ENCODE results near the gene ZNF521. TPM values are rescaled to one million over a fixed set of nuclear protein-coding genes. Genes with fewer than 3 reads are reported as not detected.
A peak's percentile ranks its signal among the peaks of the same experiment; 100 is the strongest.

The ZNF521 gene
- total and polyA plus RNA-seq, 8 donors, result 0.80 to 290 (median 11.1) TPM

- DNase-seq, result peak in 1 of 2 donors; percentile 53
- H3K4me3 ChIP-seq, result no peak overlapping the region
- intact Hi-C loops (cut with DNase I; ENCODE audit: low total_unique reads), result no loop called here
- peaks cover 0 to 6% (median 2%) of the 10 kb centered on the region in 4 donors for H3K4me1 ChIP-seq
- H3K27ac ChIP-seq, result no peak overlapping the region
- TF ChIP-seq POLR2A (IDR thresholded peaks at IDR 0.05) (no peak), POLR2AphosphoS5 (IDR thresholded peaks at IDR 0.05) (no peak), EP300 (IDR thresholded peaks at IDR 0.05) (no peak), CTCF (IDR thresholded peaks at IDR 0.05) (no peak)
- WGBS, 5 donors, result 40 to 53% (median 48%) methylated on average over 5 of the region's 5 CpGs
- H3K36me3 ChIP-seq, result no peaks in the 10 kb centered on the region
- no peaks in the 10 kb centered on the region for H3K9me3 ChIP-seq
- no peaks in the 10 kb centered on the region for H3K27me3 ChIP-seq
Measured at GRCh38 chr18:25239581-25240419, 112.2 kb downstream of the ZNF521 start.

- WGBS, 5 donors, result 58 to 72% (median 64%) methylated on average over 3 of the region's 3 CpGs
Measured at GRCh38 chr18:25239151-25239550, 112.8 kb downstream of the ZNF521 start.

GRCh38 chr18:25237571-25238267 lies 114.2 kb downstream of the ZNF521 start:
- intact Hi-C loops (cut with DNase I; ENCODE audit: low total_unique reads), result no loop called here
- peaks cover 0 to 23% (median 6%) of the 10 kb centered on the region in 4 donors for H3K4me1 ChIP-seq
- H3K9me3 ChIP-seq, result no peaks in the 10 kb centered on the region
- no peak overlapping the region for H3K27ac ChIP-seq
- no peak overlapping the region for H3K4me3 ChIP-seq
- TF ChIP-seq POLR2AphosphoS5 (IDR thresholded peaks at IDR 0.05), result no peak
- TF ChIP-seq EP300 (IDR thresholded peaks at IDR 0.05), result no peak
- no peak for TF ChIP-seq CTCF (IDR thresholded peaks at IDR 0.05)
- TF ChIP-seq POLR2A (IDR thresholded peaks at IDR 0.05), result no peak
- no peak for DNase-seq
- H3K27me3 ChIP-seq, result no peaks in the 10 kb centered on the region
- WGBS, 5 donors, result 86 to 97% (median 88%) methylated on average over 3 of the region's 3 CpGs
- H3K36me3 ChIP-seq, result no peaks in the 10 kb centered on the region

More at GRCh38 chr18:25239151-25239550, 112.8 kb downstream of the ZNF521 start:
- Histone ChIP-seq H3K4me3 (no peak overlapping the region), H3K27me3 (no peaks in the 10 kb centered on the region), H3K36me3 (no peaks in the 10 kb centered on the region), H3K27ac (no peak overlapping the region), H3K4me1 (peaks cover 0 to 8% (median 2%) of the 10 kb centered on the region in 4 donors), H3K9me3 (no peaks in the 10 kb centered on the region)
- TF ChIP-seq CTCF (IDR thresholded peaks at IDR 0.05) (no peak), POLR2AphosphoS5 (IDR thresholded peaks at IDR 0.05) (no peak), EP300 (IDR thresholded peaks at IDR 0.05) (no peak), POLR2A (IDR thresholded peaks at IDR 0.05) (no peak)
- intact Hi-C loops (cut with DNase I; ENCODE audit: low total_unique reads), result no loop called here
- DNase-seq, result no peak

GRCh38 chr18:25236736-25237135 lies 115.2 kb downstream of the ZNF521 start:
- H3K27me3 ChIP-seq, result no peaks in the 10 kb centered on the region
- WGBS, 5 donors, result 85 to 100% (median 95%) methylated on average over 1 of the region's 1 CpG
- no peak overlapping the region for H3K27ac ChIP-seq
- no peak for TF ChIP-seq CTCF (IDR thresholded peaks at IDR 0.05)
- H3K4me1 ChIP-seq, result peaks cover 0 to 32% (median 6%) of the 10 kb centered on the region in 4 donors
- DNase-seq, result no peak
- H3K36me3 ChIP-seq, result no peaks in the 10 kb centered on the region
- no peak overlapping the region for H3K4me3 ChIP-seq
- no peaks in the 10 kb centered on the region for H3K9me3 ChIP-seq
- intact Hi-C loops (cut with DNase I; ENCODE audit: low total_unique reads), result no loop called here
